ENCODE results near the gene RNLS. TPM values are rescaled to one million over a fixed set of nuclear protein-coding genes. Genes with fewer than 3 reads are reported as not detected.

RNLS gene
- total and polyA plus RNA-seq, 2 of the 4 experiments (the other 2 are of a cell fraction) = 4.5 to 7.0 TPM

DNA sequence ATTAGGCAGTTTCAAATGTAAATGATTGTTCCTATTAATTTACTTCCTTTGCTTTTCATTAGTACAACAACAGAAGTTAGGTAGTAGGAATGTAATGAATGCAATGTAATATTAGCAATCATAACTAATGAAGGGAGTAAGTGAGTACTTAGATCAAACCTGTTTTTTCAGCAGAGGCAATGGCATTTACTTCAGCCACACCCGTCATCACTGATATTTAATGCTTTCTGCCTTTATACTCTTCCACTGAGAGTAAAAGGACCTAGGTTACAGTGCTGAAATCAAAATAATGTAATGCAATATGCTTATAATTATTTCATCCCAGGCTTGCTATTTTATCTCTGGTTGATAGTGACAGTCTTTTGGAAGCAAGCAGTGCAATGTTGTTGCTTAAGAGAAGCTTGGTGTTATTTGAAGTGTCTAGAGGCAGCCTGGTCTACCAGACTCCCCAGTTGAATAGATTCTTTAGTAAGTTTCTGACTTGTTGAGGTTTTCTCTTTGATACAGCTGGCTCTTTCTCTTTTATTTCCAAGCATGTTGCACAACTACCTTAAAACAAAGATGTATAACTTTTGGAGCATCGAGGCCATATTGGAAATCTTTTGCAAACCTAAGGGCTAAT, 149.4 kb downstream of the RNLS start:
- Histone ChIP-seq H3K9me1 (ENCODE audit: insufficient read depth, low read length) (no peaks in the 10 kb centered on the region), H3K4me1 (ENCODE audit: control insufficient read depth, insufficient read depth, low read length) (no peaks in the 10 kb centered on the region), H2BK120ac (ENCODE audit: low read depth, low read length) (no peak overlapping the region), H3K9ac (ENCODE audit: low read depth, low read length) (no peak overlapping the region), H2AK9ac (replicated peaks; ENCODE audit: low read depth, low read length, poor library complexity) (no peak overlapping the region), H2AK5ac (ENCODE audit: low read depth, low read length) (no peak overlapping the region), H3K27me3 (ENCODE audit: control insufficient read depth, insufficient read depth, low read length) (peaks cover 2% of the 10 kb centered on the region), H3K79me1 (ENCODE audit: low read depth in 1 of 2, low read length in 2 of 2) (no peaks in the 10 kb centered on the region), H2BK15ac (ENCODE audit: low read depth, low read length) (no peak overlapping the region), H4K8ac (ENCODE audit: low read depth in 2 of 2, low read length in 2 of 2) (no peak overlapping the region), H3K18ac (ENCODE audit: low read depth, low read length) (no peak overlapping the region), H3K36me3 (ENCODE audit: control insufficient read depth, insufficient read depth, low read length) (no peaks in the 10 kb centered on the region), H2BK20ac (ENCODE audit: low read depth, low read length) (no peak overlapping the region), H3K27ac (ENCODE audit: insufficient read depth, low read length) (no peak overlapping the region), H4K20me1 (ENCODE audit: insufficient read depth, low read length) (no peaks in the 10 kb centered on the region), H3K4me2 (ENCODE audit: low read depth, low read length) (no peak overlapping the region), H3K56ac (ENCODE audit: extremely low read depth, insufficient read depth, low read length) (no peak overlapping the region), H4K5ac (ENCODE audit: low read depth, low read length) (no peak overlapping the region), H2BK5ac (ENCODE audit: low read depth, low read length, poor library complexity, severe bottlenecking) (no peak overlapping the region), H3K4ac (ENCODE audit: low read depth, low read length) (no peak overlapping the region), H3K9me3 (ENCODE audit: control insufficient read depth, insufficient read depth, low read length) (no peaks in the 10 kb centered on the region), H4K91ac (ENCODE audit: insufficient read depth, low read depth, low read length) (no peak overlapping the region), H3K14ac (replicated peaks; ENCODE audit: low read depth, low read length) (no peak overlapping the region), H2AFZ (replicated peaks; ENCODE audit: low read length, poor library complexity) (no peak overlapping the region), H3K4me3 (ENCODE audit: insufficient read depth, low read depth, low read length) (no peak overlapping the region), H3K23ac (ENCODE audit: low read depth, low read length) (no peak overlapping the region)
- intact Hi-C loops (cut with micrococcal nuclease) = no loop called here
- BruUV-seq (replicated peaks) = no TSS peak
- DNase-seq = no peak
- ATAC-seq (ENCODE audit: low read depth) = no peak
- TF ChIP-seq, protein P1, sequence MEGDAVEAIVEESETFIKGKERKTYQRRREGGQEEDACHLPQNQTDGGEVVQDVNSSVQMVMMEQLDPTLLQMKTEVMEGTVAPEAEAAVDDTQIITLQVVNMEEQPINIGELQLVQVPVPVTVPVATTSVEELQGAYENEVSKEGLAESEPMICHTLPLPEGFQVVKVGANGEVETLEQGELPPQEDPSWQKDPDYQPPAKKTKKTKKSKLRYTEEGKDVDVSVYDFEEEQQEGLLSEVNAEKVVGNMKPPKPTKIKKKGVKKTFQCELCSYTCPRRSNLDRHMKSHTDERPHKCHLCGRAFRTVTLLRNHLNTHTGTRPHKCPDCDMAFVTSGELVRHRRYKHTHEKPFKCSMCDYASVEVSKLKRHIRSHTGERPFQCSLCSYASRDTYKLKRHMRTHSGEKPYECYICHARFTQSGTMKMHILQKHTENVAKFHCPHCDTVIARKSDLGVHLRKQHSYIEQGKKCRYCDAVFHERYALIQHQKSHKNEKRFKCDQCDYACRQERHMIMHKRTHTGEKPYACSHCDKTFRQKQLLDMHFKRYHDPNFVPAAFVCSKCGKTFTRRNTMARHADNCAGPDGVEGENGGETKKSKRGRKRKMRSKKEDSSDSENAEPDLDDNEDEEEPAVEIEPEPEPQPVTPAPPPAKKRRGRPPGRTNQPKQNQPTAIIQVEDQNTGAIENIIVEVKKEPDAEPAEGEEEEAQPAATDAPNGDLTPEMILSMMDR (conservative IDR thresholded peaks at IDR 0.05; ENCODE audit: low read depth, low read length) = no peak
- TF ChIP-seq CEBPB (IDR thresholded peaks at IDR 0.05; ENCODE audit: low read depth, low read length) = 0 out of 2 replicates have a peak, but pooled peaks have one; percentile 3
- dilution Hi-C loops (cut with HindIII; ENCODE audit: low sequenced_read_pairs, unreplicated experiment) = no loop called here
- CTCF ChIA-PET = no interaction called here
- POLR2A ChIA-PET (ENCODE audit: unreplicated experiment) = no interaction called here
- in situ Hi-C loops (cut with MboI; ENCODE audit: low sequenced_read_pairs) = no loop called here
- no CpG with 5 or more reads among the region's 2 CpGs for WGBS, 2 experiments (ENCODE audit: extremely low coverage in 2 of 2, insufficient read length in 1 of 2)

Data from IMR-90 (cell line).